GDM1 (cell line): ENCODE data around the gene NAT9.

ENCODE experiments used
- DNase-seq: peaks from one replicate; lab custom pipeline; 2025; lab: John Stamatoyannopoulos, UW

The NAT9 gene

DNA sequence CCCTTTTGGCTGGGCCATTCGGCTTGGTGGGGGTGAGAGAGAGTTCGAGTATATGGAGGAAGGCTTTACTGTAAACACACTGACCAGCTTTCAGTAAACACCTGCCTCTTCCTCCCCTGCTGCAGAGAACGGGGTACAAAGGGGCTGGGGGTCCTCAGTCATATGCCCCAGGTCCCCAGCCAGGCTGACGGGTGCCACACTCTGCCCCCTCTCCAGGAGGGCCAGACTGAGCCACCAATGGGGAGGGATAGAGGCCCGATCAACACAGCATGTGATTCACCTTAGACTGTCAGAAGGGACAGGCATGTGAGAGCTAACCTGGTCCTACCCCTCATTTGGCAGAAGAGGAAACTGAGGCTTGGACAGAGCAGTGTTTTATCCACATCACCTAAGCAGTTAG lies 14.7 kb downstream of the NAT9 start:
- no peak for DNase-seq

DNA sequence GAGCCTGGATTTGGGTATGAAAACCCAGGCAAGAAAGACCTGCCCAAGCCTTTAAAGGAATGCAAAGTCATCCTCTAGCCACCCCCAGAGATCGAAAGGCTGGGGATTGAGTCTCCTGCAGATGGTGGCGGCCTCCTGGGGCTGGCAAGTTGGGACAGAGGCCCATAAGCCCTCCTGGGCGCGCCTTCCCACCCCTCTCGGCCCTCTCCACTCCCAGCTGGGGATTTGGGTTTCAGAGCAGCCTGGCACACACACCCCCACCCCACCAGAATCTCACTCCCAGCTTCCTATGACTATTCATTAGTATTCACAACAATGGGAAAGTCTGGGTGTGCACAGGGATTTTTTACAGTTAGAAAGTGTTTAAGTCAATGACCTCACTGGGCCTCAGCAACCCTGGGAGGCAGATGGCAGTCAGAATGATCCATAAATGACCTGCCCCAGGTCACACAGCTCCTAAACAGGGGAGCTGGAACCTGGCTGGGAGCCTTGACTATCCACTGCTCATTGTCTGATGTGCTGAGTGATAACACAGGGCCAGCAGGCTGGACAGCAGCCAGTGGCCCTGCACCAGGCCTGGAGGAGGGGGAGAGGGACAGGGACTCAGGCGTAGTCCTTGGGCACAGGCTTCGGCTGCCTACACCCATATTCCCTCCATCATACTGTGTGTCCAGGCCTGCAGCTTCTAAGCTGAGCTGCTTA lies 15.6 kb downstream of the NAT9 start:
- DNase-seq: no peak

DNA sequence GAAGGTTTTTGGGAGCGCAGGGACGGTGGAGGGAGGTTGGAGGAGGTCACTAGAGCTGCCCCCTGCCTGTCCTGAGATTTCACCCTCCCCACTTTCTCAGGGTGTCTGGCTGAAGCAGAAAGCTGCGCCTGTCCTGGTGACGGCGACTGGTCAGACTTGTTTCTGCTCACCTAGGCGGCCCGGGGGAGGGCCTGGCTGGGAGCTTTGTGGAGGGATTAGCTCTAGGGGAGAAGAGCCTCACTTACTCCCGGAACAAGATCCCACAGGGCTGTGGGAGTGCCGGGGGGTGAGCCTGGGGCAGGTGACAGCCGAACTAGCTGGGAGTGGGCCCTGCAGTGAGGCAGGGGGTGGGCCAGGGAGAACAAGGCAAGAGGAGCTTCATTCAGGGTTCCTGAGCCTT lies 16.2 kb downstream of the NAT9 start:
- DNase-seq: no peak

DNA sequence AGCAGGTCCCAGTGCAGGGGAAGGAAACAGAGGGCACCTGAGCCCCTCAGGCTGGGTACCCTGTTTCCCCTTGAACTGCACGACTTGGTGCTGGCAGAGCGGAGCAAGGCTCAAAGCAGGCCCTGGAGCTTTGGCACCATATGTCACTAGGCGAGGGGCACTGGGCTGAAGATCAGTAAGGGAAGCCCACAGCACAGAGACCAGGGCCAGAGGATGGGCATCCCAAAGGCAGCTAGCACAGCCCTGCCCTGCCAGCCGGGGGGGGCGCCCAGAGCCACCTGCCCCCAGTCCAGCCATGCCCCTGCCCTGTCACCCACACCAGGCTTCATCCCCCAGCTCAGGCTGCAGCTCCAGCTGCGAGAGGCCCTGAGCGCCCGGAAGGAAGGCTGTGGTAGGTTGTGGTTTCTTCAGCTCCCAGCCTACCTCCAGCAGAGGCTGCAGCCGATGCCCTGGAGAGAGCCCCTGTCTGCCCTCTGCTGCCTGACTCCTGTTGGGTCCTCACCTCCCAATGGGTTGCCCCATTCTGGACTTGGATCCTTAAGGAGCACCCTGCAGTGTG lies 16.8 kb downstream of the NAT9 start:
- DNase-seq: peak; percentile 90

DNA sequence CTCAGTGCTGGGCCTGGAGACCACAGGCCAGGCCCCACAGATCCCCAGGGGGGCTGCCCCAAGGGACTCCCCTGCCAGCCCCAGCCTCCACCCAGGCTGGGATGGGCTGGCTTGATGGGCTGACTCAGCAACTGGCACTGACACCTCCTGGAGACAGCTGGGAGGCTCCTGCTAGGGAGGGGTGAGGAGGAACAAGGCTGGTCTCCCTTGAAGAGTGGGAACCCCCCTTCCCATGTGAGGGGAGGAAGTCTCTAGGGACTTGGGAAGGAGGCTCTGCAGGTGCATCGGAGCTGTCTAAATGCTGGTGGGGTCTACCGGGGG lies 17.3 kb downstream of the NAT9 start:
- DNase-seq: peak; percentile 52

DNA sequence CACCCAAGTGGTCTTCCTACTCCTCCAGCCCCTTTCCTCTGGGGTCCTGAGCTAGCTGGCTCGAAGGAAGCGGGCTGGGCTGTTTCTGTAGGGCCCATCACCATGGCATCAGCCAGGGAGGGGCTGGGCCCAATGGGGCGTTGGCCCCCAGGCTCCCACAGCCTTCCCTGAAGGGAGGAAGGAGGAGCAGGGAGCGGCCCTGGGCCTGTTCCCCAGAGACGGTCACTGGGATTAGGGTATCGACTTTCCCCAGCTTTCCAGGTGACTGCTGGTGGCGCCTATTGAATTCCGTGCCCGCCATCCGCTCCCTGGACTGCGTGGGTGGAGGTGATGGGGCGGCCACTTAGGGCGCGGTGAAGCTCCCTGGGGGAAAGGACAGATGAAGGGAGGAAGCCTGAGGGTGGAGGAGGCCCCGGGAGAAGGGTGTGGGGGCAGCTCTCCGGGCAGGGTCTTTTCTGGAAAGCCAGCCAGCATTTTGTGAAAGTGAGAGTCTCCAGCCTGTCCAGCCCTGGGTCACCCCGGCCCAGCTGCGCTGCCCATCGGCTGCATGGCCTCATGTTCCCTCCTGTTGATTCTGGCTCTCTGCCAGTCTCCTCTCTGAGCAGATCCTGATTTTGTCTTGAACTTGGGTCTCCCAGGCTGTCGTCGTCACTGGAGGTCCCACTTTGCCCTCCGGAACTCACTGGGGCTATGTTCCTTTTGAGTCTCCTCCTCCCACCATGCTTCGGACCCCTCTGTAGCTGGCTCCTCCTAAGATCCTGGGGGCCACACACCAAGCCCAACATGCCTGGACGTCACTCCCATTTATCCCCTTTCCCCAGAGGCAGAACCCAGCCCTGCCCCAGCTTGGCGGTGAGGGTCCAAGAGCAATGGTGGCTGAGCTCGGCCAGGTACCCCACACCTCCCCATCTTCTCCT lies 18.0 kb downstream of the NAT9 start:
- DNase-seq: no peak

DNA sequence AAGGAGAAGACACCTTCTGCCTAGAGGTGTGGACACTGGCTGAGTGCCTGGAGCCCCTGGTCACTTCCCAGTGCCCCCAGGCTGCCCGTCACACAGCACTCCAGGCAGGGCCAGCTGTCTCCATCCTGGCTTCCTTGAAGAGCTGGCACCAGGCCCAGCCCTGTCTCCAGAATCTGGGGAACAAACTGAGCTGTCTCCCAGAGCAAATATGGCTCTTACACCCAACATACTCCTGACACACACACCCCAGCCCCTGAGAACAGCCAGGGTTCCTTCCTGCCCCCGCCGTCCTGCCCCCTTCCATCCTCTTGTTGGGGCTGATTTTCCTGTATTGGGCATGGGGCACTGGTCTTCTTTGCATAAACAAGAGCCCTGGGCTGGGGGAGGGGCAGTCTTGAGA lies 18.6 kb downstream of the NAT9 start:
- no peak for DNase-seq

DNA sequence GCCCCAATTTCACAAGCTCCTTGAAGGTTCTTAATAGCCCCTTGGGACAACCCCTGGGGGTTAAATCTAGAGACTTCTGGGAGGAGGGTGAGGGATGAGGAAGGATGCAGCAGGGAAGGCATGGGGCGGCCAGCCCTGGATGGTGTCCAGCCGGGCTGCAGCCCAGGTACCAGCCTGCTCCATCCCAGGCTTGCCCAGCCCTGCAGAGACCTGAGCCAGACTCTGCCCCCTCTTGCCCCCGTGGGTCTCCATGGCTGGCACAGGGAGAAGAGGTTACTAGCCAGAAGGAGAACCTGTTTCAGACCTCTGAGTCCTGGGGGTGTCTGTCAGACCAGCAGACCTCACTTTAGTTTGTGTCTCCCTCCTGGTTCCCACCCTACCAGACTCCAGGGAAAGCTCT lies 19.3 kb downstream of the NAT9 start:
- no peak for DNase-seq

DNA sequence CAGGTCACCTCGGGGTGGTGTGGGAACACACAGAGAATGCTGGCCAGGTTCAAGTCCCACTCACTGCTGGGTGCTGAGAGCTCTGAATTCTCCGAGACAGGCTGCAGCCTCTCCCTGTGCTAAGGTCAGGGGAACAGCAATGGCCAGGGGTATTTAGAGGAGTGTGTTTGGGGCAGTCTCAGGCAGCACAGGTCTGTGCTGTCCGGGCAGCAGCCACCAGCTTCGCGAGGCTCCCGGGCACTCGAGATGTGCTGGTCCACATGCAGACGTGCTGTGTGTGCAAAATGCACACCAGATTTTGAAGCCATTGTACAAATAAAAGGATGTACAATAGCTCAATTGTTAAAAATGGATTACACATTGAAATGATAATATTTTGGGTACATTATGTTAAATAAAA lies 20.6 kb downstream of the NAT9 start:
- no peak for DNase-seq

DNA sequence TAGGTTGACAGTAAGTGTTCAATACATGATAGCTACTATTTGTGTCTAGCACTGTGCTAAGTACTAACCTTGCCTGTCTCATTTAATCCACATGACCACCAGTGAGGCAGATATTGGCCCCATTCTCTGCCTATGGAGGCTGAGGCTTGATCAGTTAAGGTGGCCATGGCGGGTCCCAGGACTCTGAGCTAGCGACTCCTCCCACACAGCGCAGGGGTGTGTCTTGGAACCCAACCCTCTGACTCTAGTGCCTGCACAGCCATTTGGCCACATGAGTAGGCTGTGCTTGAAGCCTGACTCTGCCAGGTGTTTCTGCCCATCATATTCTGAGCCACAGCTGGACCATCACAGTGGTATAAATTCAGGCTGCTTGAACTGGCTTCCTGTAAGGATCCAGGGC lies 21.3 kb downstream of the NAT9 start:
- no peak for DNase-seq

DNA sequence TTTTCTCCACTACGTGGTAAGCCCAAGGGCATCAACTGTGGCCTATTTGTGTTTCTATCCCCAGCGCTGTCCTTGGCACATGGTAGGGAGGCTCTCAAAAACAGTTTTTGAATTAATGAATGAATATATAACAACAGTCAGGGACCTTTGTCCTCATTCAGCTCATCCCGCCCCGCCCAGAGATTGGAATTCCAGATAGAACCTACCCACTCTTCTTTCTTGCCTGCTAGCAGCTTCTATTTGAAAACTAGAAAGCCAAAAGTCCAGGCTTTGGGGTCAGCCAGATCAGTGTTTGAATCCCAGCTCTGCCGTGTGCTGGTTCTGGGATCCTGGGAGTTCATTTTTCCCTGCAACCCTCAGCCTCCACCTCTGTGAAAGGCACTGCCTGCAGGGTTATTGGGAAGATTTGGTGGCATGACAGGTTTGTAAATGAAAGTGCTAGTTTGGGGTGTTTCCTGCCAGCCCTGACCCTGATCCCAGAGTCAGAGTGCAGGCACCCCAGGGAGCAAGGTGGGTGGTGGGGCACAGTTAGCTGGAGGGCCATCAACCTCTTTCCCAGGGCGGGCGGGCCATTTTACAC lies 23.2 kb downstream of the NAT9 start:
- DNase-seq: no peak

DNA sequence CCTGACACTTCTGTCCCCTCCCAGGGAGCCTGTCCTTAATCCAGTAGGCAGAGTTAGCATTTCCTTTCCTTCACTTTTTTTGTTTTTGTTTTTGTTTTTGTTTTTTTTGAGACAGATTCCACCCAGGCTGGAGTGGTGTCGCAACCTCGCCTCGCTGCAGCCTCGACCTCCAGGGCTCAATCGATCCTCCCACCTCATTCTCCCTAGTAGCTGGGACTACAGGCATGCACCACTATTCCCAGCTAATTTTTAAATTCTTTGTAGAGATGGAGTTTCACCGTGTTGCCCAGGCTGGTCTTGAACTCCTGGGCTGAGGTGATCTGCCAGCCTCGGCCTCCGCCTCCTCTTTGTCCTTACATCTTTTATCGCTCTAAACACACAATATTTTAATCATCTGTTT lies 23.7 kb downstream of the NAT9 start:
- DNase-seq: no peak

DNA sequence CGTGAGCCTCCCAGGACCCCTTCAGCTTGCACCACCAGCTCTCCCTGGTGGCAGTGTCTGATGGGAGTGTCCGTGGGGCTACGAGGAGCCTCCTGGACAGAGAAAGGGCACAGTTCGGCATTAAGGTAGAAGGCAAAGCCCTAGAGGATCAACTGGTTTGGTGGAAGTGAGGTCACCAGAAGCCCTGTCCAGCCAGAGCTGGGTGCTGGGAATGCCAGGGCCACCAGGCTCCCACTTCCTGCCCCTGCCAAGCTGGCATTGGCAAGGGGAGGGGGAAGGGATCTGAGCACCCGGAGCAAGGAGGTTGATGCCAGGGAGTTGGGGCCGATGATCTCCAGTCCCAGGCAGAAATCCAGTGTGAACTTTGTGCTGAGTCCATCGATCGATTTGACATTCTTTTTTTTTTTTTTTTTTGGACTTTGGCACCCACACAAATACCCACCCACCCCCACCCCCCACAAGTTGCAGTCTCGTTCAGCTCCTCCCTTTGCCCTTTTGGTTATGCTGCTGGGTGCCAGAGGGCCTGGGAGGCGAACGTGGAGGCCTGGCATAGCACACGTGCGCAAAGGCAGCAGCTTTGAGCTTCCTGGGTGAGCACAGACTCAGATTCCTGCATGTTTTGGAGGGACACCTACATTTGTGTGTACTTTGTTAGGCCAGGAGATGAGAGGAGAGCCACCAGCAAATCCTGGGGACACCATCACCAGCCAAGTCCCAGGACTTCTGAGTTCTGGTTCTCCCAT lies 25.6 kb downstream of the NAT9 start:
- DNase-seq: no peak

DNA sequence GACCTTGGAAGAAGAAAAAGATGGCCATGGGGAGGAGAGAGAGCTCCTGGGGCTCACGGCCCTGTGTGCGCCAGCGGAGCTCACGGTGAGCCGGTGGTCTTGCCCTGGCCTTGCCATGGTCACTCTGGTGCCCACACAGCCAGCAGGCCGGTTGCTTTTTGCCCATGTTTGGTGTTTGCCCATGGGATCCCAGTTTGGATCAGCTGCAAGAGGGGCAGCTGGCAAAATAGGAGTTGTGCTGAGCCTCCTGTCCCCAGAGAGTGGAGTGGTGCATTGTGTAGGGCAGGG lies 26.2 kb downstream of the NAT9 start:
- DNase-seq: no peak

DNA sequence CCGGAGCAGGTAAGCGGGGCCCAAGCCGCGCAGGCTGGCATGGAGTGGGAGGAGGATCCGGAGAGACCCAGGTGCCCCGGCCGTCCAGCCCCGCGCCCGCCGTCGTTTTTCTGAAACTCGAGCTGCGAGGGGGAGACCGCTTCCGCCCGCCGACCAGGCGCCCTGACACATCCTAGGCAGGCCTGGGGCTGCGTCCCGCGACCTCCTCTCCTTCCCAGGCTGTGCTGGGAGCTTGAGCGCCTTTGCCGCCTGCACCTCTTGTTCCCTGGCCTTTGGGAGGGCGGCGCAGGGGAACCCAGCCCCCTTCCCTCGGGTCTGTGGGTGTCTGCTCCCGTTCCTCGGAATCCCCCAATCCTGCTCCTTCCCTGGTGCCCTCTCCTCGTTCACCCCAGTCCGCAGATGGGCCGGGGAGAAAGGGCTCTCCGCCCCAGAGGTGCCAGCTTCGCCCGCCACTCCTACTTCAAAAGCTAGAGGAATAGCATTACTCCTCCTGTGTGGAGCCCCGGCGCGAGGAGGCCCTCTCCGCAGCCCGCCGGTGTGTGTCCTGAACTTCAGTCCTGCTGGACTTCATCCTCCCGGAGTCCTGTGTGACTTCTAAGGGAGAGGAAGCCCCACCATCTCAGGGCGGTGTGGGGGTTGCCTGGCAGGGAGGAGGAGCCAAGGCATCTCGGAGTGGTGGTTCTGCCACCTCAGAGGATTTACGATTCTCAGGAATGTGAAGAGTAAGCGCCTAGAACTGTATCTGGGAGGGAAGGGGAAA lies 26.7 kb downstream of the NAT9 start:
- DNase-seq: no peak

DNA sequence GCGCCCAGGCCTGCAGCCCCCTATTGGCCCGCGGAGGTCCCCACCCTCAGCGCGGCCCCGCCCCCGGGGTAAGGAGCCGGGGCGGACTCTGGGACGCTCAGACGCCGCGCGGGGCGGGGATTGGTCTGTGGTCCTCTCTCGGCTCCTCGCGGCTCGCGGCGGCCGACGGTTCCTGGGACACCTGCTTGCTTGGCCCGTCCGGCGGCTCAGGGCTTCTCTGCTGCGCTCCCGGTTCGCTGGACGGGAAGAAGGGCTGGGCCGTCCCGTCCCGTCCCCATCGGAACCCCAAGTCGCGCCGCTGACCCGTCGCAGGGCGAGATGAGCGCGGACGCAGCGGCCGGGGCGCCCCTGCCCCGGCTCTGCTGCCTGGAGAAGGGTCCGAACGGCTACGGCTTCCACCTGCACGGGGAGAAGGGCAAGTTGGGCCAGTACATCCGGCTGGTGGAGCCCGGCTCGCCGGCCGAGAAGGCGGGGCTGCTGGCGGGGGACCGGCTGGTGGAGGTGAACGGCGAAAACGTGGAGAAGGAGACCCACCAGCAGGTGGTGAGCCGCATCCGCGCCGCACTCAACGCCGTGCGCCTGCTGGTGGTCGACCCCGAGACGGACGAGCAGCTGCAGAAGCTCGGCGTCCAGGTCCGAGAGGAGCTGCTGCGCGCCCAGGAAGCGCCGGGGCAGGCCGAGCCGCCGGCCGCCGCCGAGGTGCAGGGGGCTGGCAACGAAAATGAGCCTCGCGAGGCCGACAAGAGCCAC lies 27.4 kb downstream of the NAT9 start, which contains the start of gene NHERF1:
Gene NHERF1 (plus strand): TSS at position 100 of the 750 bp plus-strand sequence. CDS start 219 bp downstream, at position 319.
- DNase-seq: peak; percentile 91

DNA sequence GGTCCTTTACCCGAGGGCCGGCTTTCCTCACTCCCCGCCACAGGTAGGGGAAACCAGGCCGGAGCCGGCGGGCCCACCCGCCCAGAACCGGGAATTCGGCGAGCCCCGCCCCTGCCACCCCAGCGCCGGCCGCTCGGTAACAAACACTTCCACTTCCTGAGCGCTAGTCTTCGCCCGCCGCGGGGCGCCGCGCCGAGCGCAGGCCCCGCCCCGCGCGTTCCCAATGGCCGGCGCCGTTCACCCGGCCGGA lies 27.9 kb downstream of the NAT9 start:
- DNase-seq: no peak

DNA sequence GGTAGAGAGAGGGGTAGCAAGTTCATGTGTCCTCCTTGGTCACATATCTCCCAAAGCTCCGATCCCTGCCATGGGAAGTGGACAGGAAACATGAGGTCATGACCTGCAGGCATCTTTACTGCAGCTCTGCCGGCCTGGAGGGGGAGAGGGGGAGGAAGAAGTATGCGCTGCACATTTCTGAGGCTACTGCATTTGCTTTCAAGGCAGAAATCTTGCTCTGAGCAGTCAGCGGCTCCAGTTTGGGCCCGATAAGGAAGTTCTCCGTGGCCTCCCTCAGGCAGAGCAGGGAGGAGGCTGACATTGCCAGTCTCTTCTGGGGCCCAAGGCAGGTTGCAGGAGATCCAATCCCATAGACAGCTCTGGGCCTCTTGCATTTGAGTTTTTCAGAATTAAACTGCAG lies 29.2 kb downstream of the NAT9 start:
- DNase-seq: peak; percentile 34

DNA sequence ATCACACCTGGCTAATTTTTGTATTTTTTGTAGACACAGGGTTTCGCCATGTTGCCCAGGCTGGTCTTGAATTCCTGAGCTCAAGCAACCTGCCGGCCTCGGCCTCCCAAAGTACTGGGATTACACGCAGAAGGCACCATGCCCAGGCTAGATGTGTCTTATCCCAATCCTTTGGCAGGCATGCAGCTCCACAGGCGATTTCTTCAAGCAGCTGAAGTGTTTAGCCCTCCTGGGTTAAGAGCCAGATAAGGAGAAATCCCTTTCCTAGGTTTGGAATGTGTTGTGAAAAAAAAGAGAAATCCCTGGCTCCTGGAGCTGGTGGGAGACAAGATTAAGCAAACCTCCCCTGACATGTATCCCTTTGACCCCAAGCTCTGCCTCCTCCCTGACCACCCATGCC lies 29.8 kb downstream of the NAT9 start:
- DNase-seq: no peak

DNA sequence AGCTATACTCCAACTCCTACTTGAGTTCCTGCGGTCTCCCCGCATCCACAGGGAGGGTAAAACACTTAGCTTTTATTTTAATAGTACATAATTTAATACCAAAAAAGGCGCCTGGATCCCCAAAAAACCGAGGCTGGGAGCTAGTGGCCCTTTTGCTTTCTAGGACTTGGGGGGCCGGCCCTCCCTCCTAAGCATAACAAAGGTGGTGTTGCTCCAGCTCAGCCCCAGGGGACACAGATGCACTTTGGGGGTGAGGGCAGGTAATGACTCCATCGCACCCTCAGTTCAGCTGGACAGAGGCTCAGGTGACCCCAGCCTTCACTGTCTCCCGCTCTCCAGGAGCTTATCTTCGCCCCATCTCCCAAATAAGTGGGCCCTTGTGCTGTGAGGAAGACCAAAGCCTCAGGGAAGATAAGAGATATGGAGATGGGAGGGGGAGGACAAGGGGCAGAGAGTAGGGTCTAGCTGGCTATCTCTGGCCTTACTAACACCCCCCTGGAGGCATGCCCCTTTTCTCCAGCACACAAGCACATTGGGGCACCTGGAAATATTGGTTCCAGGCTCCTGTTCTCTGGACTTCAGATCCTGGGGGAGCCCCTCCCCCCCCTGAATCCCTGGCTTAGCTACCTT lies 30.5 kb downstream of the NAT9 start:
- DNase-seq: no peak
